ENCODE measurements around the gene NFATC1.

The NFATC1 gene

GRCh38 chr18:79512461-79513380, 117.0 kb downstream of the NFATC1 start:
- no peak for DNase-seq (ENCODE audit: low spot score)
- Histone ChIP-seq H3K18ac (ENCODE audit: low read length) (peak overlapping the region; percentile 81), H3K27ac (replicated peaks; ENCODE audit: low read length) (no peak overlapping the region), H3K4ac (ENCODE audit: low read length) (peak overlapping the region; percentile 18), H3K4me2 (ENCODE audit: insufficient read depth, low read length, poor library complexity, severe bottlenecking) (no peak overlapping the region), H3K14ac (ENCODE audit: low read length) (peak overlapping the region; percentile 94), H3K4me1 (ENCODE audit: control insufficient read depth in 2 of 2, insufficient read depth in 1 of 2, low read depth in 1 of 2, low read length in 2 of 2) (peaks cover 0 to 6% of the 10 kb centered on the region in 2 donors), H3K9me3 (replicated peaks in 1 of 2; ENCODE audit: control insufficient read depth in 2 of 2, insufficient read depth in 1 of 2, low read depth in 1 of 2, low read length in 2 of 2) (peaks cover 0 to 3% of the 10 kb centered on the region in 2 donors), H3K9ac (ENCODE audit: low read depth, low read length, poor library complexity) (no peak overlapping the region), H3K79me1 (ENCODE audit: low read depth, low read length) (peaks cover 4% of the 10 kb centered on the region), H3K27me3 (ENCODE audit: control insufficient read depth in 3 of 3, insufficient read depth in 3 of 3, low read depth in 1 of 3, low read length in 3 of 3) (peaks cover 0 to 8% (median 4%) of the 10 kb centered on the region in 3 experiments), H2BK5ac (ENCODE audit: low read length) (peak overlapping the region; percentile 47), H2AK5ac (ENCODE audit: low read depth, low read length) (peak overlapping the region; percentile 70), H3K4me3 (ENCODE audit: low read length in 2 of 2) (no peak overlapping the region), H4K8ac (ENCODE audit: low read depth, low read length) (no peak overlapping the region), H2BK15ac (ENCODE audit: low read length) (no peak overlapping the region), H2BK120ac (ENCODE audit: low read depth, low read length) (peak overlapping the region; percentile 58), H4K91ac (ENCODE audit: low read depth, low read length, poor library complexity) (no peak overlapping the region), H2AFZ (ENCODE audit: low read length) (no peak overlapping the region), H2BK12ac (ENCODE audit: low read length) (no peak overlapping the region), H3K36me3 (replicated peaks in 1 of 2; ENCODE audit: control insufficient read depth in 2 of 2, insufficient read depth in 2 of 2, low read length in 2 of 2) (no peaks in the 10 kb centered on the region), H3K23ac (ENCODE audit: low read depth, low read length, poor library complexity) (peak overlapping the region; percentile 69)
- WGBS, 2 donors (ENCODE audit: extremely low coverage in 2 of 2, insufficient read length in 2 of 2, insufficient replicate concordance in 1 of 2), result no CpG with 5 or more reads among the region's 54 CpGs

DNA sequence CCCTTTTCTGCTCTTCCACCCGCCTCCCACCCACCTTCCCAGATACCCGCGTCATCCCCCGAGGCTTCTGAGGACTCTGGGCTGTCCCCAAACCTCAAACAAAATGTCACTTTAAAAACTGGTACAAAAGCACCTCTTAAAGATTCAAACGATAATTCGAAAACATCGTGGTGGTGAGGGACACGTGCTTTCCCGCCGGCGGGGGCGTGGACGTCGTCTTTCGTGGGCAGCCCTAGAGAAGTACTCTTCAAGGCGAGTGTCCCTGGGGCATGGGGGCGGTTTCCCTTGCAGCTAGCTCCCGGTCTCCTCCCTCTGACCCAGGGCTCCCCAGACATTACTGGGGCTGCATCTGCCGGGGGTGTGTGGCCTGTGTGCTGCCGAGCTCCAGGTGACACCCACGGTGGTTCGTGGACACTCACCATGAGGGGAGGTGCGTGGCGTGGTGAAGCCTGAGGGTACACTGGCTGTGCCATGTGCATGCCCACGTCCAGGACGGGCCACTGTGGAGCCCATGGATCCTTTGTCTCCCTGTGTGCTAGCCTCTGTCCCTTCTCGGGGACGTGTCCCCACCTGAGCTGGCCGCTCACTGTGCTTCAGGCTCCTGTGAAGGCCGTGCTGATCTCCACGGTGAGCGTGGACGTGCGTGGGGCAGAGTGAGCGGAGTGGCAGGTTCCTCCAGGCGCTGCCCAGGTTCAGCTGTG, 117.8 kb downstream of the NFATC1 start:
- no peak for DNase-seq (ENCODE audit: low spot score)
- peaks cover 0 to under 1% of the 10 kb centered on the region in 2 donors for H3K4me1 ChIP-seq (ENCODE audit: control insufficient read depth in 2 of 2, insufficient read depth in 1 of 2, low read depth in 1 of 2, low read length in 2 of 2)
- H3K27ac ChIP-seq (replicated peaks; ENCODE audit: low read length), result no peak overlapping the region
- no peak overlapping the region for H2BK5ac ChIP-seq (ENCODE audit: low read length)
- WGBS, 2 donors (ENCODE audit: extremely low coverage in 2 of 2, insufficient read length in 2 of 2, insufficient replicate concordance in 1 of 2), result no CpG with 5 or more reads among the region's 36 CpGs
- H3K36me3 ChIP-seq (replicated peaks in 1 of 2; ENCODE audit: control insufficient read depth in 2 of 2, insufficient read depth in 2 of 2, low read length in 2 of 2), result no peaks in the 10 kb centered on the region
- H3K4me3 ChIP-seq (ENCODE audit: low read length in 2 of 2), result peak overlapping the region in 1 of 2 donors; percentile 21
- peak overlapping the region; percentile 46 for H4K91ac ChIP-seq (ENCODE audit: low read depth, low read length, poor library complexity)
- H3K23ac ChIP-seq (ENCODE audit: low read depth, low read length, poor library complexity), result peak overlapping the region; percentile 69
- no peak overlapping the region for H3K9ac ChIP-seq (ENCODE audit: low read depth, low read length, poor library complexity)
- no peak overlapping the region for H2AFZ ChIP-seq (ENCODE audit: low read length)
- H3K4ac ChIP-seq (ENCODE audit: low read length), result no peak overlapping the region
- peaks cover 4% of the 10 kb centered on the region for H3K79me1 ChIP-seq (ENCODE audit: low read depth, low read length)
- peak overlapping the region; percentile 66 for H2BK120ac ChIP-seq (ENCODE audit: low read depth, low read length)
- peak overlapping the region; percentile 41 for H2AK5ac ChIP-seq (ENCODE audit: low read depth, low read length)
- no peak overlapping the region for H3K18ac ChIP-seq (ENCODE audit: low read length)
- H2BK15ac ChIP-seq (ENCODE audit: low read length), result no peak overlapping the region
- peaks cover 0 to 4% (median under 1%) of the 10 kb centered on the region in 3 experiments for H3K27me3 ChIP-seq (ENCODE audit: control insufficient read depth in 3 of 3, insufficient read depth in 3 of 3, low read depth in 1 of 3, low read length in 3 of 3)
- H3K4me2 ChIP-seq (ENCODE audit: insufficient read depth, low read length, poor library complexity, severe bottlenecking), result no peak overlapping the region
- no peak overlapping the region for H4K8ac ChIP-seq (ENCODE audit: low read depth, low read length)
- H2BK12ac ChIP-seq (ENCODE audit: low read length), result peak overlapping the region; percentile 34
- H3K9me3 ChIP-seq (replicated peaks in 1 of 2; ENCODE audit: control insufficient read depth in 2 of 2, insufficient read depth in 1 of 2, low read depth in 1 of 2, low read length in 2 of 2), result peaks cover 0 to 5% of the 10 kb centered on the region in 2 donors
- peak overlapping the region; percentile 91 for H3K14ac ChIP-seq (ENCODE audit: low read length)

DNA sequence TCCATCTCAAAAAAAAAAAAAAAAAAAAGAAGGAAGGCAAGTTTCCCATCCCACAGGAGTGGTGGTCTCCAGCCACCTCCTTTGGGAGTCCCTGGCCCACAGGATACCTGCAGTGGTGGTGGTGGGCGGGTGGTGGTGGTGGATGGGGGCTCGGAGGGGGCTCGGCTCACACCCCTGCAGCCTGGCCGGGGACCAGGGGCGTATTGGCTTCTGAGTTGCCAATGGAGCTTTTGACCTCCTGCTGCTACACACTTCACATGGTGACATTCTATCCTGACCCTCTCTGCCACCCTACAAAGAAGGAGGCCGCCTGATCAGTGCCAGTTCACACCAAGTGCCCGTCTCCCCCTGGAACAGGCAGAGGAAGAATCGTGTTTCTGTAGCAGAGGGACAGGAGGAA, 119.6 kb downstream of the NFATC1 start:
- Histone ChIP-seq H3K9me3 (replicated peaks in 1 of 2; ENCODE audit: control insufficient read depth in 2 of 2, insufficient read depth in 1 of 2, low read depth in 1 of 2, low read length in 2 of 2) (peaks cover 0 to 5% of the 10 kb centered on the region in 2 donors), H3K4me1 (ENCODE audit: control insufficient read depth in 2 of 2, insufficient read depth in 1 of 2, low read depth in 1 of 2, low read length in 2 of 2) (no peaks in the 10 kb centered on the region), H2BK12ac (ENCODE audit: low read length) (no peak overlapping the region), H3K27me3 (ENCODE audit: control insufficient read depth in 3 of 3, insufficient read depth in 3 of 3, low read depth in 1 of 3, low read length in 3 of 3) (peaks cover 0 to 10% (median 0%) of the 10 kb centered on the region in 3 experiments), H3K36me3 (replicated peaks in 1 of 2; ENCODE audit: control insufficient read depth in 2 of 2, insufficient read depth in 2 of 2, low read length in 2 of 2) (no peaks in the 10 kb centered on the region), H2AK5ac (ENCODE audit: low read depth, low read length) (no peak overlapping the region), H3K79me1 (ENCODE audit: low read depth, low read length) (peaks cover 4% of the 10 kb centered on the region), H4K8ac (ENCODE audit: low read depth, low read length) (no peak overlapping the region), H2BK5ac (ENCODE audit: low read length) (no peak overlapping the region), H3K27ac (replicated peaks; ENCODE audit: low read length) (no peak overlapping the region), H2BK120ac (ENCODE audit: low read depth, low read length) (no peak overlapping the region), H2AFZ (ENCODE audit: low read length) (no peak overlapping the region), H3K4me3 (ENCODE audit: low read length in 2 of 2) (no peak overlapping the region), H2BK15ac (ENCODE audit: low read length) (no peak overlapping the region), H3K9ac (ENCODE audit: low read depth, low read length, poor library complexity) (no peak overlapping the region), H3K18ac (ENCODE audit: low read length) (no peak overlapping the region), H3K14ac (ENCODE audit: low read length) (no peak overlapping the region), H3K23ac (ENCODE audit: low read depth, low read length, poor library complexity) (no peak overlapping the region), H3K4ac (ENCODE audit: low read length) (peak overlapping the region; percentile 45), H4K91ac (ENCODE audit: low read depth, low read length, poor library complexity) (no peak overlapping the region), H3K4me2 (ENCODE audit: insufficient read depth, low read length, poor library complexity, severe bottlenecking) (peak overlapping the region; percentile 4)
- DNase-seq (ENCODE audit: low spot score), result no peak
- no CpG with 5 or more reads among the region's 8 CpGs for WGBS, 2 donors (ENCODE audit: extremely low coverage in 2 of 2, insufficient read length in 2 of 2, insufficient replicate concordance in 1 of 2)

GRCh38 chr18:79515944-79516351, 120.2 kb downstream of the NFATC1 start:
- no peak for DNase-seq (ENCODE audit: low spot score)
- Histone ChIP-seq H3K4me2 (ENCODE audit: insufficient read depth, low read length, poor library complexity, severe bottlenecking) (no peak overlapping the region), H3K23ac (ENCODE audit: low read depth, low read length, poor library complexity) (peak overlapping the region; percentile 40), H4K8ac (ENCODE audit: low read depth, low read length) (no peak overlapping the region), H3K4ac (ENCODE audit: low read length) (no peak overlapping the region), H3K18ac (ENCODE audit: low read length) (no peak overlapping the region), H2BK5ac (ENCODE audit: low read length) (no peak overlapping the region), H2BK15ac (ENCODE audit: low read length) (no peak overlapping the region), H3K4me1 (ENCODE audit: control insufficient read depth in 2 of 2, insufficient read depth in 1 of 2, low read depth in 1 of 2, low read length in 2 of 2) (no peaks in the 10 kb centered on the region), H3K9me3 (replicated peaks in 1 of 2; ENCODE audit: control insufficient read depth in 2 of 2, insufficient read depth in 1 of 2, low read depth in 1 of 2, low read length in 2 of 2) (peaks cover 0 to 5% of the 10 kb centered on the region in 2 donors), H3K79me1 (ENCODE audit: low read depth, low read length) (peaks cover 4% of the 10 kb centered on the region), H2AFZ (ENCODE audit: low read length) (no peak overlapping the region), H2BK12ac (ENCODE audit: low read length) (no peak overlapping the region), H3K27ac (replicated peaks; ENCODE audit: low read length) (no peak overlapping the region), H4K91ac (ENCODE audit: low read depth, low read length, poor library complexity) (no peak overlapping the region), H3K36me3 (replicated peaks in 1 of 2; ENCODE audit: control insufficient read depth in 2 of 2, insufficient read depth in 2 of 2, low read length in 2 of 2) (no peaks in the 10 kb centered on the region), H2AK5ac (ENCODE audit: low read depth, low read length) (no peak overlapping the region), H3K14ac (ENCODE audit: low read length) (no peak overlapping the region), H2BK120ac (ENCODE audit: low read depth, low read length) (no peak overlapping the region), H3K4me3 (ENCODE audit: low read length in 2 of 2) (no peak overlapping the region), H3K27me3 (ENCODE audit: control insufficient read depth in 3 of 3, insufficient read depth in 3 of 3, low read depth in 1 of 3, low read length in 3 of 3) (peaks cover 0 to 10% (median 0%) of the 10 kb centered on the region in 3 experiments), H3K9ac (ENCODE audit: low read depth, low read length, poor library complexity) (no peak overlapping the region)
- no CpG with 5 or more reads among the region's 22 CpGs for WGBS, 2 donors (ENCODE audit: extremely low coverage in 2 of 2, insufficient read length in 2 of 2, insufficient replicate concordance in 1 of 2)

All from neuronal stem cell (in vitro differentiated cells).